Measurements from ENCODE around the gene CLC.
"Not testable (repeated sequence)": the region's sequence is repeated elsewhere in the genome, so short reads cannot be mapped to it uniquely, and the experiment has no call there.

Gene CLC

DNA sequence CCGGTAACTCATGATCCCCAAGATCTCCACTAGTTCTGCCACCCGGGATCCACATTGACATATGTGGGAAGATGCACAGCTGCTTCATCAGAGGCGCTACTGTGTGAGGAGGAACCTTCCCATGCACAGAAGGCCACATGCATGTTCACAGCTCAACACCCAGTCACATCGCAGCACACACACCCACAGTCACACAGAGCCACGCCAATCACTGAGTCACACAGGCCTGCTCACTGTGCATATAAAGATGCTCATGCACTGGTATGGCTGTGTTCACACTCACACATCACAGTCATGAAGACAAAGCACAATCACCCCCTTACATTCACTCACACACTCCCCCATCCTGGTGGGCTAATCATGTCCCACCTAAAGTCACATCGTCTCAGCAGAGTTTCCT, 9.8 kb downstream of the CLC start:
- no peak for DNase-seq

DNA sequence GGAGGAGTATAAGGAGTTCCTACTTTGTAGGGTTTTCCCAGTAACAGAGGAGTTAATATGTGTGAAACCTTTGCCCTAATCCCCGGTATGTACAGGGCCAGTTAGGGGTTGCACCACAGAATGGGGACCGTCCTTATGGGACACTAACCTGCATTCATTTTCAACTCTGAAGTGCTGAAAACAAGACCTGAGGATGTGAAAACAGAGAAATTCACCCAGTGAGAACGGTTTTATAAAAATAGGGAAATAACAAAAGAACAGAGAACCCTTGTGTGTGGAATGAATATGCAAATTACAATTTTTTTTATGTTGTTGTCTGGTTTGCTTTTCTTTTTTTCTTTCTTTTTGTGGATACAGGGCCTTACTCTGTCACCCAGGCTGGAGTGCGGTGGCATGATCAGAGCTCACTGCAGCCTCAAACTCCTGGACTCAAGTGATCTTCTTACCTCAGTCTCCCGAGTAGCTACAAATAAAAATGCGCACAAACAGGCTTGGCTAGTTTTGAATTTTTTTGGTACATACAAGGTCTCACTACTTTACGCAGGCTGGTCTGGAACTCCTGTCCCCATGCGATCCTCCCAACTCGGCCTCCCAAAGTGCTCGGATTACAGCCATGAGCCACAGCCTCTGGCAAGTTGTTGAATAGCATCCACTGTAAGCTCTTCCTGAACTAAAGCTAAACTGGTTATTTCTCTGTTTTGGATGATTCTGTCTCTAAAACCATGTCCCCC, 10.6 kb downstream of the CLC start:
- no peak for DNase-seq

DNA sequence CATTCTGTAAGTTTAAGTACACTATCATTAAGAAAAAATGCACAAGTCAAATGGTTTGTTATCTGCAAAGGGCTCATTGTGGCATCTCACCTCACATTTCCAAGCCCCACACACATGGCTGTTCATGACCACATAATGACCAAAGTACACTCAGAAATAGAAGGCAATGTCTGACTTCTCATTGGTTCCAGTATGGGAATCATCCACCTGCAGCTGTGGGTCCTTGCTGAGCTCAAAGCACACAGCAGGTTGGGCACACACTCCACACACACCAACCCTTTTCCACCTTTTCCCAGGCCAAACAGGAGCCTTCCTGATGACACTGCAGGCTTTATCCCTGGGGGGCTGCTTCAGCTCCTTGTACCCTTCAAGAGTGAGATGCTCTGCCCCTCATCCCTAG, 11.8 kb downstream of the CLC start:
- no peak for DNase-seq

DNA sequence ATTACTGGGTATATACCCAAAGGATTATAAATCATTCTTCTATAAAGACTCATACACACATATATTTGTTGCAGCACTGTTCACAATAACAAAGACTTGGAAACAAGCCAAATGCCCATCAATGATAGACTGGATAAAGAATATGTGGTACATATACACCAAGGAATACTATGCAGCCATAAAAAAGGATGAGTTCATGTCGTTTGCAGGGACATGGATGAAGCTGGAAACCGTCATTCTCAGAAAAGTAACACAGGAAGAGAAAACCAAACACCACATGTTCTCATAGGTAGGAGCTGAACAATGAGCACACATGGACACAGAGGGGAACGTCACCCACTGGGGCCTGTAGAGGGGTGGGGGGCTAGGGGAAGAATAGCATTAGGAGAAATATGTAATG, 17.7 kb downstream of the CLC start:
- not testable (repeated sequence) for DNase-seq

DNA sequence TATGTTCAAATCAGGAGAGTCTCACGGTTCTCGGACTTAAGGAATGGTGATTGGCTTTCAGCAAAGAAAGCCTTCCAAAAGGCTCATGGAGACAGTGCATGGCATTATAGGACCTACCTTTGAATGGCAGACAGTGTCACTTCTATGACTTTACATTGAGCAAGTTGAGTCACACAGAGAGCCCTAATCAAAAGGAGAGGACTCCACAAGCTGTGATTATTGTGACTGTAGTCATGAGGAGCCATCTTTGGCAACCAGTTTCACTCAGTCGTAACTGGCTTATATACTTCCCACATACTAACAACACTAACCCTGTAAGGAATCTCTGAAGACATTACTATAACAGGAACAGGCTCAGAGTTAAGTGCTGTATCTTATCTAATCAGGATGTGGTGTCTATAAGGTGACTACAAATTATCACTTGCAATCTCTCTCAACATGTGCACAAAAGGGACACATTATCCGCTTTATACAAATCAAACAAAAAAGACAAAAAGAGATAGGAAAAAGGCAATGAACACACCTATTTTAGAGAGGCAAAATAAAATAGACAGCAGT, 27.4 kb downstream of the CLC start:
- no peak for DNase-seq

DNA sequence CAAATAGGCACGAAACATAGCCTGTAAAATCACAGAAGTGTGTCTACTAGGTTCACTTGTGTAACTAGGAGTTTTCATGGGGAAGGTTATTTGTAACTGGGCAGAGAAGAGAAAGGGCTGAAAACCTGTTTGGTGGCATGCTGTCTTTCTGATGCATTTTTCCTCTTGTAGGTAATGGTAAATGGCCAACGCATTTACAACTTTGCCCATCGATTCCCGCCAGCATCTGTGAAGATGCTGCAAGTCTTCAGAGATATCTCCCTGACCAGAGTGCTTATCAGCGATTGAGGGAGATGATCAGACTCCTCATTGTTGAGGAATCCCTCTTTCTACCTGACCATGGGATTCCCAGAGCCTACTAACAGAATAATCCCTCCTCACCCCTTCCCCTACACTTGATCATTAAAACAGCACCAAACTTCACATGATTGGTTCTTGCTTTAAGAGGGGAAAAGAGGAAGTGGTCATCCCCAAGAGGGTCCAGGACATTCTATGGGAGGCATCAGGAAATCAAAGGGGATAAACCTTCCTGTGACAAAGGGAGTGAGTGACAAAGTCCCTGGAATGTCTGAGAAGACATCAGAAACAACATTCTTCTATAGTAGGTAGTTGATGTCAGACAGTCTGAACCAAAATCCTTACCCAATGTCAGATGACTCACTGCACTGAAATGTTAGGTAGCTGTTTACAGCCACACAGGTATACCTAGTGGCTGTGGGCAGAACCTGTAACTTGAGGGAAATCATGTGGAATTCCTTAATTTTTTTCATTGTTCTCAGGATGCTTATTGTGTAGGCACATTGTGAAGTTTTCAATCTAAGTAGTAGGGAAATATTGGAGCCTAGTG, 28.6 kb downstream of the CLC start:
- DNase-seq, result no peak

DNA sequence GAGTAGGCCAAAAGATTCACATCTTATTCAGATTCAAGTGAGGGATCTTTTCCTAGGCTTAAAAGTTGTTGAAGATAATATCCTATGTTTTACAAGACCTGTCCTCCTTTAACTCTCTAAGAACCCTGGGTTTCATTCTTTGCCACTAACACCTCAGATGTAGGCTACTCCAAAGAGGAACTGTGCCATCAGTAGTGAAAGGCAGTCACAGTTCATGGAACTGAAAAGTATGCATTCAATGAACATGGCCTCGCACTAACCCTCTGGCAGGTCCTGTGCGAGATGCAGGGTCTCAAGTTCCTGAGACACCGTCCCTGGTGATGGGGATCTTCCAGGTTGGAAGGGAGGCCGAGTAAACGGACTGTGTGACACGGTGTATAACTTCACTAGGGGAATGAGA, 29.2 kb downstream of the CLC start:
- no peak for DNase-seq

DNA sequence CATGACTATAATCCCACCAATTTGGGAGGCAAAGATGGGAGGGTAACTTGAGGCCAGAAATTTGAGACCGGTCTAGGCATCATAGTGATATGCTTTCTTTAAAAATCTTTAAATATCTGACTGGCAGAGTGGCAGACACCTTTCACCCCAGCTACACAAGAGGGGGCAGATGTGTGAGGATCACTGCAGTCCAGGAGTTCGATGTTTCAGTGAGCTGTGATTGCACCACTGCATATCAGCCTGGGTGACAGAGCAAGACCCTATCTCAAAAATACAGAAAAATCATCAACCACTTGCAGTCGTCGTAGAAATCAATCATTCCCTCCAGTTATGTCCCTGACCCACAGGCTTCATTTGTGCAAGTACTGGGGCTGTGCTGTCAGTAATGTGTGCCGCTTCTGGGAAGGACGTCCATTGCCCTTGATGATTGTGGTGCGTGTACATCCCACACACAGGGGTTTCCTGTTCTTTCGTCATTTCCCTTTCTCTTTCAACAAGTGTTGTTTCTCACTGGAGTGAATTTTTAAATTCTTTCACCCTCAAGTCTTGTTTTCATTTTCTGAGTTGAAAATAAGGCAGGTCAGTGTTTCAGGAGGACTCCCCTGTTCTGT, 32.1 kb downstream of the CLC start:
- peak; percentile 9 for DNase-seq

DNA sequence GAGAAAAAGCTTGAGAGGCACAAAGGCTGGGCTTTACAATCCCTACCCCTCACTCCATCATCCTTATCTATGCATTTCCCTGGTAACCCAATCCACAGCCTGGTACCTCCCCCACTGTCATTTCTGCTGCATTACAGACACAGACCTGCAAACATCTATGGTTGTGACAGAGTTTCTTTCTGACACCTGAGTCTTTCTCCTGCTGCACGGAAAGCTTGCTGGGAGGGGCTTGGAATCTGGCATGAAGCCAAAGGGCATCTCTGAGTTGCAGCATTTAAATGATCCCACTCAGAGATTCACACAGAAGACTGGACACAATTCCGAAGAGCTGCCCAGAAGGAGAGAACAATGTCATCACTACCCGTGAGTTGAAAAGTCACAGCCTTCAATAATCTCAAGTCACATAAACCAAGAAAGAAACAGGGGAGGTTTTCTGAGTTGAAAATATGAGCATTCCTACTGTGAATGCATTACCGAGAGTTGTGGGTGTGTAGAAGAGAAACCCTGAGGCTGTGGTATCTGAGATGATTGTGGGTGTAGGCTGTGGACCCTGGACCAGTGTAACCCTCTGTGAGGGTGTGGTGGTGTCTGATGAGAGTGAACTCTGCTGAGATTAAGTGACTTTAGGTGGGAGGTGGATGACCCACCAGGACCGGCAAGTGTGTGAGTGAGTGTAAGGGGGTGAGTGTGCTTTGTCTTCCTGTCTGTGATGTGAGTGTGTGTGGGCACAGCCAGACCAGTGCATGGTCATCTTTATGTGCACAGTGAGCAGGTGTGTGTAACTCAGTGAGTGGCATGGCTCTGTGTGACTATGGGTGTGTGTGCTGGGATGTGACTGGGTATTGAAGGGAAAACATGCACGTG, 33.4 kb downstream of the CLC start, which contains the start of gene LGALS14:
LGALS14 (plus strand) TSS at position 301 of the 864 bp plus-strand sequence; CDS start at position 349, 48 bp downstream.
- DNase-seq, result no peak

DNA sequence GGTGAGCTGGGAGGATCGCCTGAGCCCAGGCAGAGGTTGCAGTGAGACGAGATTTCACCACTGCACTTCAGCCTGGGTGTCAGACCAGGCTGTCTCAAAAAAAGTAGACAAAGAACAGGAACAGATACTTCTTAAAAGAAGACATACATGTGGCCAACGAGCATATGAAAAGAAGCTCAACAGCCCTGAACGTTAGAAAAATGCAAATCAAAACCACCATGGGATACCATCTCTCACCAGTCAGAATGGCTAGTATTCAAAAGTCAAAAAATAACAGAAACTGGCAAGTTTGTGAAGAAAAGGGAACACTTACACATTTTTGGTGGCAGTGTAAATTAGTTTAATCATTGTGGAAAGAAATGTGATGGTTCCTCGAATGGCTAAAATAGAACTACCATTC, 36.5 kb downstream of the CLC start:
- DNase-seq, result no peak

DNA sequence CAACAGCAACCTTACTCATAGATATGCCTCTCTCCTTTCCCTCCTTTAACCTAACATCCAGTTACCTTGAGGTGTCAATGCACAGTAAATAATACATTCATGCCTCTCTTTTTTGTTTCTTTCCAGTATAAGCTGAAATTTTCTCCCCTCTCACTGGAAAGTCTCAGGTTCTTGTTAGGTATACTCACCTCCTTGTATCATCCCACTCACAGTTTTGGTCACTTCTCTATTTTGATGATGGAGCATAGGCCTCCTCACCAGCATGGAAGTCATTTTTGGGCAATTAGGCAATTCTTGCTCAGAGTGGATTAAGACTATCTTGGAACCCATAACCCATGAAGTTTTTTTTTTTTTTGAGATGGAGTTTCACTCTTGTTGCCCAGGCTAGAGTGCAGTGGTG, 39.3 kb downstream of the CLC start:
- no peak for DNase-seq

DNA sequence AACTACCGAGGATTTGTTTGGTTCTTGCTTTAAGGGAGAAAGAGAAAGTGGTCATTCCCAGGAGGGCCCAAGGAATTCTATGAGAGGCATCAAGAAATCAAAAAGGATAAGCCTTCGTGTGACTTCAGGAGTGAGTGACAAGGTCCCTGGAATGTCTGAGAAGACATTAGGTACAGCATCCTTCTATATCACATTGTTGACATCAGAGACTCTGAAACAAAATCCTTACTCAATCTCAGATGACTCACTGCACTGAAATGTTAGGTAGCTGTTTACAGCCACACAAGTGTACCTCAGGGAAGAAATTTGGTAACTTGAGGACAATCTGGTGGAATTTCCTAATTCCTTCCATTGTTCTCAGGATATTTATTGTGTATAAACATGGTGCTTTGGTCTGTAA, 41.4 kb downstream of the CLC start:
- no peak for DNase-seq

DNA sequence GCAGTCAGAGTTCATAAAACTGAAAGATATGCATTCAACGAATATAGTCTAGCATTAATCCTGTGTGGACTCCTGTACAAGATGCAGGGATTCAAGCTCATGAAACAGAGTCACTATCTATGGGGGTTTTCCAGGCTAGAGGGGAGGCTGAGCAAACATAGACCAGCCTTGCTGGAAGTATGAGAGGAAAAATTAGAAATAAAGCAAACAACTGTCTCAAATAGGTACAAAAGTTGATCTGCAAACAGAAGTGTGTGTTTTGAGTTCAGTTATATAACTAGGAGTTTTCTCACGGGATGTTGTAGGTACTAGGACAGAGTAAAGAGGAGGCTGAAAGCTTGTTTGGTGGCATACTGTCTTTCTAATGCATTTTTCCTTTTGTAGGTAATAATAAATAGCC, 42.1 kb downstream of the CLC start:
- DNase-seq, result no peak

DNA sequence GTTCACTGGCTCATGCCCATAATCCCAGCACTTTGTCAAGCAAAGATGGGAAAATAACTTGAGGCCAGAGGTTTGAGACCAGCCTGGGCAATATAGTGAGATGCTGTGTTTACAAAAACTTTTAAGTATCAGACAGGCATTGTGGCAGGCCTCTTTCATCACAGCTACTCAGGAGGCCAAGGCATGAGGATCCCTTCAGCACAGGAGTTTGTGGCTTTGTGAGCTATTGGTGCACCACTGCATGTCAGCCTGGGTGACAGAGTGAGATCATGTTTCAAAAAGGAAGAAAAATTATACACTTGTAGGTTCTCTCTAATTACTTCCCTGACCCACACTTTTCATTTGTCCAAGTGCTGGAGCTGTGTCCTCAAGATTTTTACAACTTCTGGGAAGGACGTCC, 45.0 kb downstream of the CLC start:
- no peak for DNase-seq

DNA sequence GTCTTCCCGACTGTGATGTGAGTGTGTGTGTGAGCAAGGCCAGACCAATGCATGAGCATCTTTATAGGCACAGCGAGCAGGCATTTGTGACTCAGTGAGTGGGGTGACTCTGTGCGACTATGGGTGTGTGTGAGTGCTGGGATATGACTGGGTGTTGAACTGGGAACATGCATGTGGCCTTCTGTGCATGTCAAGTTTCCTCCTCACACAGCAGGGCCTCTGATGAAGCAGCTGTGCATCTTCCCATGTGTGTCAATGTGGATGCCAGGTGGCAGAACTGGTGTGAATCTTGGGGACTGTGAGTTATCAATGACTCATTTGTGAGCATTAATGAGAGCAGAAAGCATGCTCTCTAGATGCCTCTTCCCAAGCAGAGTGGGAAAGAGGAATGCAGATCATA, 45.7 kb downstream of the CLC start:
- DNase-seq, result no peak

DNA sequence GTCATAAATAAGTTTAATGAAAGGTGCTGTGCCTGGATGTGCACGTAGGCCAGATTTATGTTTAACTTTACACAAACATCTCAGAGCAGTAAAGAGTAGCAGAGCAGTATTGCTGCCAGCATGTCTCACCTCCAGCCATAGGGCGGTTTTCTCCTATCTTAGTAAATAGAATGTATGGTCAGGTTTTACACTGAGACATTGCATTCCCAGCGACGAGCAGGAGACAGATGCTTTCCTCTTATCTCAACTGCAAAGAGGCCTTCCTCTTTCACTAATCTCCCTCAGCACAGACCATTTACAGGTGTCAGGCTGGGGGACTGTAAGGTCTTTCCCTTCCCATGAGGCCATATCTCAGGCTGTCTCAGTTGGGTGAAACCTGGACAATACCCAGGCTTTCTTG, 49.2 kb downstream of the CLC start:
- not testable (repeated sequence) for DNase-seq

DNA sequence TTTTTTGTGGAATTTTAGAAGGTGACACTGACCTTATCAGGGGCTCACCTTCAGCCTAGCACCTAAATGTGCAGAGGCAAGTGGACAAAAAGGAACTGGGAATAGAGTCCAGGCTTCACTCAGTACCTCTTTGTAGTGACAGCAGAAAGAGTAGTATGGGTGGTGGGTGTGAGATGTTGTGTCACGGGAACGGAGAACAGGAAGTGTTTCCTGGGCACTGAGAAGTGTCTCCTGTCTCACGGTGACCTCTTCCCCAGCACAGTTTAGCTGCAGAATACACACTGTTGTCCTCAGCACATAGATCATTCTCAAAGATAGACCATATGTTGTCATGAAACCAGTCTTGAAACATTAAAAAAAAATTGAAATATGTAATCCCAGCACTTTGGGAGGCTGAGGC, 51.1 kb downstream of the CLC start:
- no peak for DNase-seq

DNA sequence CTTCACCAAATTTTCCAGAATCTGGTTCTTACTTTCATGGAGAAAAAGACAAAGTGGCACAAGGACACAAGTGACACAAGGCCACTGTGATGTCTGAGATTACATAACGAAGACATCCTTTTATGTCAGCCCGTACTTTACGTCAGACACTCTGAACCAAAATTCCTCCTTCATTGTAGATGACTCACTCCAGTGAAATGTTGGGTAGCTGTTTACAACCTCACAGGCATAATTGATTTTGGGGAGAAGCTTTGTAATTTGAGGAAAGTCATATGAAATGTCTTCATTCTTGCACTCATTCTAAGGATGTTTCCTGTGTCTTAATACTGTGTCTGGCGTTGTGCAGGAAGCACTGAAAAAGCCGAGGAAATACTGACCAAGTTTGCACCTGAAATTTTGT, 53.6 kb downstream of the CLC start:
- no peak for DNase-seq

DNA sequence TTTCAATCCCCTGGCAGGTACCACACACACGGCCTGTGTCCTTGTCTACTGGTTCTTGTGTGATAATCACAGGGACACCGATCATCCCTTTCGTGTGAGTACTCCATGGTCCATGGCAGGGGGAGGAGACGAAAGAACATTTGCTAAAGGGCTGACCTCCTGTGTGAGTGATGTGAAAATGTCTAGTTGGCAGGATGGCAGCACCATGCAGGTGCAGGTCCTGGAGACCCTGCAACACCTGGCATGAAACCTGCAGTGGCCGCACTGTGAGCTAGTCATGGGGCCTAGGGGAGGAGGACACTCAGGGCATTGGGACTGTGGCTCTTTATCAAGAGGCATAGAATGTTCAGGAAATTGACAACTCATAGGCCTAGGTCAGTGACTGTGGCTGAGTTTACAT, 56.4 kb downstream of the CLC start:
- no peak for DNase-seq
